SK-N-SH (cell line): Measurements from ENCODE around the gene C3orf20.

Source experiments
- CTCF ChIP-seq: fragments of 200-600 bp; sonication (generic); IDR thresholded peaks from 2 replicates; pipeline ENCODE4 v1.6.1; 2017; ENCODE audit warnings: antibody characterized with exemption, mild to moderate bottlenecking, moderate library complexity
- EP300 ChIP-seq, 2 experiments: IDR thresholded peaks; 2 replicates each; pipeline versions ENCODE4 v1.4.0 to v1.6.1; 2012; ENCODE audit warnings: borderline replicate concordance in 1 of 2, low read depth in 1 of 2, low read length in 1 of 2
- TF ChIP-seq, protein P1 (sequence below): fragments of 150-350 bp; IDR thresholded peaks from 2 replicates; pipeline ENCODE4 v1.6.1; 2017; ENCODE audit warnings: antibody characterized with exemption, low read length, low read depth, borderline replicate concordance

GRCh38 chr3:14768182-14768790 is 93.3 kb downstream of the C3orf20 start:
- TF ChIP-seq, protein P1, sequence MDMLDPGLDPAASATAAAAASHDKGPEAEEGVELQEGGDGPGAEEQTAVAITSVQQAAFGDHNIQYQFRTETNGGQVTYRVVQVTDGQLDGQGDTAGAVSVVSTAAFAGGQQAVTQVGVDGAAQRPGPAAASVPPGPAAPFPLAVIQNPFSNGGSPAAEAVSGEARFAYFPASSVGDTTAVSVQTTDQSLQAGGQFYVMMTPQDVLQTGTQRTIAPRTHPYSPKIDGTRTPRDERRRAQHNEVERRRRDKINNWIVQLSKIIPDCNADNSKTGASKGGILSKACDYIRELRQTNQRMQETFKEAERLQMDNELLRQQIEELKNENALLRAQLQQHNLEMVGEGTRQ, result no peak
- TF ChIP-seq EP300 (IDR thresholded peaks at IDR 0.05; ENCODE audit: borderline replicate concordance in 1 of 2, low read depth in 1 of 2, low read length in 1 of 2) (no peak), CTCF (no peak)
